Peyer's patch (tissue), 4 donors: ENCODE measurements around the gene ITSN1.

Experiments used
- CTCF ChIP-seq, 6 experiments: fragments of 450-650 bp in 4 of 6; fragments of 200-600 bp in 2 of 6; sonication (generic) in 1 of 6; IDR thresholded peaks; one replicate each; pipeline ENCODE4 v1.5.1; 2017 to 2019; ENCODE audit warnings: antibody characterized with exemption in 6 of 6, mild to moderate bottlenecking in 3 of 6, moderate library complexity in 1 of 6
- POLR2A ChIP-seq, 2 donors: fragments of 450-650 bp; IDR thresholded peaks; one replicate each; pipeline ENCODE4 v1.5.1; 2017; ENCODE audit warnings: antibody characterized with exemption in 2 of 2, mild to moderate bottlenecking in 2 of 2, moderate library complexity in 2 of 2

- TF ChIP-seq POLR2A (IDR thresholded peaks at IDR 0.05) (no peak), CTCF (IDR thresholded peaks at IDR 0.05) (no peak)
Measured at GRCh38 chr21:33780631-33781030, 138.3 kb downstream of the ITSN1 start.
